K562 (cell line): Measurements from ENCODE around the gene PLEKHH3. TPM values are rescaled to one million over a fixed set of nuclear protein-coding genes. Genes with fewer than 3 reads are reported as not detected.
"Not testable (repeated sequence)": the region's sequence is repeated elsewhere in the genome, so short reads cannot be mapped to it uniquely, and the experiment has no call there.

Experiments used
- ATAC-seq: fragments of 200-7000 bp; cut with Tn5 transposase; 3 replicates; pipeline ENCODE4 v1.9.1; 2020; ENCODE audit warnings: moderate library complexity
- BruUV-seq: library from RNA; stranded (reverse); fragments of 400-500 nt; replicated peaks from 2 replicates; lab custom pipeline; 2021; lab: Mats Ljungman, UMichigan
- CTCF ChIA-PET: fragments of 300-600 bp; formaldehyde crosslinking; extraction: SDS; loops from one replicate; lab custom pipeline; 2021; ENCODE audit warnings: low intra/inter-chr PET ratio; lab: Yijun Ruan, JAX
- POLR2A ChIA-PET: fragments of 300-600, 350-650 bp; sonication (Branson Sonifier 250); formaldehyde crosslinking; extraction: SDS; loops from one replicate; lab custom pipeline; 2021; ENCODE audit warnings: antibody characterized with exemption, inconsistent platforms; lab: Yijun Ruan, JAX
- DNase-seq, 4 experiments: peaks; one replicate each; pipeline versions ENCODE4 v3.0.0 to v3.0.0-alpha.2; 2011 to 2018; ENCODE audit warnings: low spot score in 3 of 4, mixed read lengths in 3 of 4; ENCODE audit errors: extremely low read depth in 1 of 4
- FAIRE-seq: peaks from 2 replicates; lab custom pipeline; 2011; peaks lifted over from hg19 to GRCh38; lab: Jason Lieb, UNC
- H2AFZ ChIP-seq: 2 replicates; pipeline ENCODE4 v1.6.0; 2011; ENCODE audit warnings: low read depth, low read length, control low read depth, inconsistent platforms
- H3K27ac ChIP-seq: fragments of 200-600 bp; 3 replicates; pipeline ENCODE4 v1.8.0; 2011; ENCODE audit warnings: low read depth, mild to moderate bottlenecking, control low read depth, inconsistent platforms, low read length, moderate library complexity, mixed read lengths; ENCODE audit errors: extremely low read depth
- H3K27me3 ChIP-seq, 2 experiments: fragments of 300-600 bp in 1 of 2; 2 replicates in 1 of 2; 3 replicates in 1 of 2; pipeline versions ENCODE4 v1.6.0 to v1.8.0; 2011; ENCODE audit warnings: inconsistent platforms in 2 of 2, low read length in 2 of 2, mild to moderate bottlenecking in 1 of 2, mixed read lengths in 1 of 2, moderate library complexity in 1 of 2; ENCODE audit not compliant: control insufficient read depth in 2 of 2, insufficient read depth in 2 of 2
- H3K36me3 ChIP-seq: fragments of 300-600 bp; 3 replicates; pipeline ENCODE4 v1.8.0; 2011; ENCODE audit warnings: mild to moderate bottlenecking, low read length, inconsistent platforms; ENCODE audit not compliant: control insufficient read depth, insufficient read depth
- H3K4me1 ChIP-seq, 2 experiments: fragments of 200-600 bp in 1 of 2; replicated peaks in 1 of 2; 2 replicates in 1 of 2; 3 replicates in 1 of 2; pipeline versions ENCODE4 v1.5.1 to v1.8.0; 2011; ENCODE audit warnings: inconsistent platforms in 2 of 2, low read length in 2 of 2, mild to moderate bottlenecking in 1 of 2, mixed read lengths in 1 of 2, moderate library complexity in 1 of 2; ENCODE audit not compliant: control insufficient read depth in 2 of 2, insufficient read depth in 2 of 2
- H3K4me2 ChIP-seq: 2 replicates; pipeline ENCODE4 v1.6.1; 2011; ENCODE audit warnings: low read length, control low read depth, inconsistent platforms, mixed read lengths; ENCODE audit not compliant: insufficient read depth
- H3K4me3 ChIP-seq: fragments of 200-600 bp; sonication (generic), shearing (Covaris generic); 2 replicates; pipeline ENCODE4 v1.5.1; 2016; ENCODE audit warnings: control low read depth, inconsistent platforms
- H3K79me2 ChIP-seq: fragments of 200-600 bp; 3 replicates; pipeline ENCODE4 v1.8.0; 2011; ENCODE audit warnings: low read length, inconsistent platforms; ENCODE audit not compliant: control insufficient read depth, insufficient read depth
- H3K9ac ChIP-seq, 2 experiments: 2 replicates each; pipeline versions ENCODE4 v1.6.0 to v1.6.1; 2011; ENCODE audit warnings: low read depth in 2 of 2, low read length in 2 of 2, control low read depth in 1 of 2, inconsistent platforms in 1 of 2, mild to moderate bottlenecking in 1 of 2, mixed read lengths in 1 of 2; ENCODE audit not compliant: insufficient read depth in 1 of 2
- H3K9me1 ChIP-seq: one replicate; pipeline ENCODE4 v1.6.0; 2011; ENCODE audit warnings: inconsistent platforms, mild to moderate bottlenecking, low read length, moderate library complexity; ENCODE audit not compliant: control insufficient read depth, insufficient read depth
- H3K9me3 ChIP-seq: replicated peaks from 2 replicates; pipeline ENCODE4 v1.5.1; 2011; ENCODE audit warnings: low read depth, low read length, inconsistent platforms; ENCODE audit not compliant: control insufficient read depth, insufficient read depth
- H4K20me1 ChIP-seq: replicated peaks from 2 replicates; pipeline ENCODE4 v1.6.1; 2011; ENCODE audit warnings: low read length, inconsistent platforms, mixed read lengths; ENCODE audit not compliant: control insufficient read depth, insufficient read depth
- HNRNPL ChIP-seq: fragments of 200-400 bp; formaldehyde crosslinking; IDR thresholded peaks from 2 replicates; pipeline ENCODE4 v1.6.1; 2017; ENCODE audit warnings: low read depth, mild to moderate bottlenecking, low read length
- NEUROD1 ChIP-seq: fragments of 150-350 bp; IDR thresholded peaks from 2 replicates; pipeline ENCODE4 v1.6.1; 2014; ENCODE audit warnings: borderline replicate concordance, low read length, low read depth; ENCODE audit not compliant: partially characterized antibody
- WGBS: fragments of 100-300 bp; shearing (Covaris generic); methylation state at CpG from one replicate; pipeline ENCODE4 v1.1.6; 2016; ENCODE audit warnings: low coverage, mixed read lengths; ENCODE audit not compliant: insufficient coverage; ENCODE audit errors: missing lambda C conversion rate; 5-methylcytosine and 5-hydroxymethylcytosine counted together
- in situ Hi-C: fragments of 300-500 bp; cut with MboI; formaldehyde crosslinking; loops from 4 replicates; pipeline ENCODE4 v1.15.0; 2018; ENCODE audit warnings: inconsistent platforms, mixed read lengths
- intact Hi-C: fragments of 100-400 bp; cut with micrococcal nuclease; formaldehyde crosslinking; loops from 2 replicates; pipeline ENCODE4 v1.14.2; 2022
- polyA plus RNA-seq, 8 experiments: library from polyadenylated mRNA; depleted of rRNA in 4 of 8; stranded (reverse) in 5 of 8; unstranded in 3 of 8; fragments of >200 nt; fragmentation: Nextera tagmentation in 2 of 8; fragmentation: Illumina TruSeq in 1 of 8; extraction: Ambion mirVana in 2 of 8; extraction: Trizol in 1 of 8; gene quantifications; 2 replicates each; pipeline versions ENCODE4 v1.2.1 to v1.2.3, GENCODE V29; 2011 to 2014; ENCODE audit warnings: inconsistent platforms in 1 of 8, missing spikeins in 1 of 8
- total RNA-seq, 7 experiments: library from RNA; depleted of rRNA in 6 of 7; stranded (reverse); fragments of >200 nt in 6 of 7; fragmentation: Illumina TruSeq in 2 of 7; extraction: Trizol in 2 of 7; gene quantifications; 2 replicates each; pipeline versions ENCODE4 v1.2.1 to v1.2.3, GENCODE V29; 2011 to 2021; ENCODE audit warnings: low replicate concordance in 1 of 7

The PLEKHH3 gene
- total and polyA plus RNA-seq, 9 of the 15 experiments (the other 6 are each of a cell fraction or from before 2014, with no cell fraction given) = 0.58 to 34.5 (median 5.0) TPM

DNA sequence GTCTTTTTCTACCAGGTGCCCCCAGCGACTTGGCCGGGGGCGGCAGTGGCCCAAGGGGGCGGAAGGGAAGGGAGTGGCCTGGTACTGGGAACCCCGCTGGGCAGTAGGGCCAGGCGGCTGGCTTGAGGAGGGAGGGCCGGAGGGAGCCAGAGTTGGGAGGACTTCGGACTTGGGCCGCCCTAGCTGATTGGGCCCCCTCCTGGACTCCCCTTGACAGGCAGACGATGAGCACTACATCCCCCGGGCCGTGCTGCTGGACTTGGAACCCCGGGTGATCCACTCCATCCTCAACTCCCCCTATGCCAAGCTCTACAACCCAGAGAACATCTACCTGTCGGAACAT, 16.9 kb downstream of the PLEKHH3 start:
- BruUV-seq, H3K9me3 ChIP-seq, intact Hi-C loops, H3K27me3 ChIP-seq, H3K79me2 ChIP-seq, in situ Hi-C loops, H3K9ac ChIP-seq, H3K36me3 ChIP-seq, FAIRE-seq, CTCF ChIA-PET, H3K4me2 ChIP-seq, H3K27ac ChIP-seq, DNase-seq, H2AFZ ChIP-seq, H3K9me1 ChIP-seq, H3K4me3 ChIP-seq, H4K20me1 ChIP-seq: not testable (repeated sequence)
- no CpG with 5 or more reads among the region's 14 CpGs for WGBS
- peak; percentile 59 for ATAC-seq
- peaks cover 14 to 18% of the 10 kb centered on the region in 2 experiments for H3K4me1 ChIP-seq
- POLR2A ChIA-PET = interaction anchor here (1.1 kb wide), 1 partner anchor 17 kb away, joined by 4 read pairs; the partner anchor contains the start of gene PLEKHH3

DNA sequence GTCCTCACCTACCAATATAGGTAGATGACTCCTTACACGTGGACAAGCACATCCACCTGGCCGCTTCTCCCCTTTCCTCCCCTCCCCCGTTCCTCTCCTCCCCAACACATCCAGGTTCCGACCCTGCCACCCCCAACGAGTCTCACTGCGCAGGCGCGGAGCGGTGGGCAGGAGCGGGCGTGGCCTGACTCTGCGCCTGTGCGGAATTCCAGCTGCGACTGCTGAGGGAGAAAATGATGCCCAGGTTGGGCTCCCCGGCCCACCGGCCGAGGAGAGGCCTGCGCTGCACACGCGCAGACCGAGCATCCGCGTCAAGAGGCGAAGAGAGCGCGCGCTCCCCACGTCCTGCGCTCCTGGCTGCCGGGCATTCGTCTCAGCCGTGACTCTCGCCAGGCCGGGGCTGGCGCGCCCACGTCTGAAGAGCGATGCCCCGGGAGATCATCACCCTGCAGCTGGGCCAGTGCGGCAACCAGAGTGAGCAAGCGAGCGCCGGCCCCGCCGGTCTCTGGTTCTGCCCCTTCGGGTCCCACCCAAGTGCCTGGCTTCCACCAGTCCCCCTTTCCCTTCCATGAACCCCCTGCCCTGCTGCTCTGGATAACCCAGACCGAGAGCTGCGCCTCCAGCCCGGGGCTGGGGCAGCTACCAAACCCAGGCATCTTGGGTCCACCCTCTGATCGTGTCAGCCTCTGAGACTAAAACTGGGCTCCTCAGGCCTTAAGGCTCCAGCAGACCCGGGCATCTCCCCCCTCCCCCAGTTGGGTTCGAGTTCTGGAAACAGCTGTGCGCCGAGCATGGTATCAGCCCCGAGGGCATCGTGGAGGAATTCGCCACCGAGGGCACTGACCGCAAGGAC, 17.5 kb downstream of the PLEKHH3 start, which contains the start of gene TUBG2:
TSS of gene TUBG2 (plus strand) at position 206 of the 853 bp plus-strand sequence. CDS start at position 426, 220 bp downstream.
- H3K9me3 ChIP-seq = no peaks in the 10 kb centered on the region
- H3K4me2 ChIP-seq = no peak within 1 kb of the TSS
- no peak for ATAC-seq
- no peaks in the 10 kb centered on the region for H3K36me3 ChIP-seq
- peaks cover 14 to 18% of the 10 kb centered on the region in 2 experiments for H3K4me1 ChIP-seq
- H3K4me3 ChIP-seq = no peak within 1 kb of the TSS
- peak within 1 kb of the TSS in 1 of 2 experiments; percentile 32; a peak in 1 of 4 replicates for H3K9ac ChIP-seq
- 91% methylated on average over 28 of the region's 59 CpGs for WGBS
- CTCF ChIA-PET = no interaction called here
- POLR2A ChIA-PET = interaction anchor here (1.1 kb wide), 1 partner anchor 17 kb away, joined by 4 read pairs; the partner anchor contains the start of gene PLEKHH3
- H4K20me1 ChIP-seq = no peaks in the 10 kb centered on the region
- no peak within 1 kb of the TSS for H2AFZ ChIP-seq
- no peaks in the 10 kb centered on the region for H3K79me2 ChIP-seq
- TF ChIP-seq NEUROD1 (no peak), HNRNPL (0 out of 2 replicates have a peak, but pooled peaks have one; percentile 25)
- H3K27ac ChIP-seq = no peak within 1 kb of the TSS
- no peaks in the 10 kb centered on the region for H3K27me3 ChIP-seq
- in situ Hi-C loops = no loop called here
- intact Hi-C loops = no loop called here
- no peaks in the 10 kb centered on the region for H3K9me1 ChIP-seq
- no peak for DNase-seq
- no TSS peak for BruUV-seq
- no peak for FAIRE-seq
